ENCODE data around the gene NFKBIB. TPM values are rescaled to one million over a fixed set of nuclear protein-coding genes. Genes with fewer than 3 reads are reported as not detected.
"Not testable (repeated sequence)": the region's sequence is repeated elsewhere in the genome, so short reads cannot be mapped to it uniquely, and the experiment has no call there.

Gene NFKBIB
- total RNA-seq, 1 experiment from 2014 or later = 43.7 TPM

DNA sequence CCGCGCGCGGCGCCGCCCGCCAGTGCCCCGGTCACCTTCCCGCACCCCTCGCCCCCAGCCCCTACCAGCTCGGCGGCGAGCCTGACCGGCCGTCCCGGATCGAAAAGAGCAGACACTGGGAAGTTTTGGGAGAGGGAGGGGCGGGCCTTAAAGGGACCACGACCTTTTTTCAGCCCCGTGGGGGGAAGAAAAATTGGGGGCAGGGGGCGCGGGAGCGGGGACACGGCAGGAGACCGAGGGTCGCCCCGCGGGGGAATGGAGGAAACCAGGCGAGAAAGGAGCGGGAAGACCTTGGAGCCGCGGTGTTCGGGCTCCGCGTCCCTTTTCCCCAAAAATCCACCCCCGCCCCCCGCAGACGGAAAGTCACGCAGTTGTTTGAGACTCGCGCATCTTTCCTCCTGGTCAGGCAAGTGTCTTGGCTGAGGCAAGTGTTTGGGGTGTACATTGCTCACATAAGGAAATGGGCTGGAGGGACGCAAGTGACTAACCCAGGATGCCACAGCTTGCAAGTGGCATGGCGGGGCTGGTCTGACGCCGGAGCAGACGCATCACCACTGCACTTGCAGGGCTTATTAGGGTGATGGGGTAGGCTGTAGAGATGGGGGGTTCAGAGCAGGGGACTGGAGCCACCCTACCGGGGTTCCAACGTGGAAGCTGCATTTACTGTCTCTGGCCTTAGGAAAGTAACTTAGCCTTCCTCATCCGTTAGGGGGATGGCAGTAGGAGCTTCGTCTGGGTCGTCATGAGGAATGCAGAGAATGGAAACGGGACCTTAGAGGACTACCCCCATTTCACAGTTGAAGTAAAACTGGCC is 47.3 kb upstream of the NFKBIB start:
- Histone ChIP-seq H2AFZ (ENCODE audit: low read length) (peak overlapping the region; percentile 91), H3K79me2 (ENCODE audit: low read length) (peaks cover 26% of the 10 kb centered on the region), H3K9me3 (ENCODE audit: low read length) (no peaks in the 10 kb centered on the region), H3K4me1 (ENCODE audit: insufficient read depth, low read length) (peaks cover 23% of the 10 kb centered on the region), H3K27ac (ENCODE audit: low read length) (peak overlapping the region; percentile 78), H3K4me3 (ENCODE audit: low read length) (peak overlapping the region; percentile 83), H3K27me3 (ENCODE audit: low read length) (no peaks in the 10 kb centered on the region), H4K20me1 (ENCODE audit: low read length) (peaks cover 15% of the 10 kb centered on the region; the same call in 1 of the 2 replicates), H3K9ac (ENCODE audit: low read length) (peak overlapping the region; percentile 88), H3F3A (ENCODE audit: low read length, unreplicated experiment) (no peaks in the 10 kb centered on the region), H3K4me2 (ENCODE audit: low read length) (peak overlapping the region; percentile 97), H3K9me2 (replicated peaks; ENCODE audit: low read length) (no peaks in the 10 kb centered on the region), H3K36me3 (ENCODE audit: low read depth, low read length) (peaks cover 7% of the 10 kb centered on the region)
- intact Hi-C loops (cut with micrococcal nuclease) = loop anchor here (5.0 kb wide), 1 partner anchor 45 kb away; the partner anchor contains the start of genes NFKBIB and SIRT2
- DNase-seq (peak; percentile 57), ATAC-seq (peak; percentile 1; the same call in 1 of the 2 replicates)
- ChIA-PET CTCF (no interaction called here), POLR2A (ENCODE audit: unreplicated experiment) (no interaction called here)
- TSS peak; percentile 45 for BruUV-seq (replicated peaks)
- no peak for TF ChIP-seq EZH2 (IDR thresholded peaks at IDR 0.05; ENCODE audit: low read length, unreplicated experiment)
- TF ChIP-seq, protein P1, sequence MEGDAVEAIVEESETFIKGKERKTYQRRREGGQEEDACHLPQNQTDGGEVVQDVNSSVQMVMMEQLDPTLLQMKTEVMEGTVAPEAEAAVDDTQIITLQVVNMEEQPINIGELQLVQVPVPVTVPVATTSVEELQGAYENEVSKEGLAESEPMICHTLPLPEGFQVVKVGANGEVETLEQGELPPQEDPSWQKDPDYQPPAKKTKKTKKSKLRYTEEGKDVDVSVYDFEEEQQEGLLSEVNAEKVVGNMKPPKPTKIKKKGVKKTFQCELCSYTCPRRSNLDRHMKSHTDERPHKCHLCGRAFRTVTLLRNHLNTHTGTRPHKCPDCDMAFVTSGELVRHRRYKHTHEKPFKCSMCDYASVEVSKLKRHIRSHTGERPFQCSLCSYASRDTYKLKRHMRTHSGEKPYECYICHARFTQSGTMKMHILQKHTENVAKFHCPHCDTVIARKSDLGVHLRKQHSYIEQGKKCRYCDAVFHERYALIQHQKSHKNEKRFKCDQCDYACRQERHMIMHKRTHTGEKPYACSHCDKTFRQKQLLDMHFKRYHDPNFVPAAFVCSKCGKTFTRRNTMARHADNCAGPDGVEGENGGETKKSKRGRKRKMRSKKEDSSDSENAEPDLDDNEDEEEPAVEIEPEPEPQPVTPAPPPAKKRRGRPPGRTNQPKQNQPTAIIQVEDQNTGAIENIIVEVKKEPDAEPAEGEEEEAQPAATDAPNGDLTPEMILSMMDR (conservative IDR thresholded peaks at IDR 0.05; ENCODE audit: low read depth, low read length) = no peak
- TF ChIP-seq EZH2phosphoT487 (IDR thresholded peaks at IDR 0.05; ENCODE audit: borderline replicate concordance, low read length) = no peak

DNA sequence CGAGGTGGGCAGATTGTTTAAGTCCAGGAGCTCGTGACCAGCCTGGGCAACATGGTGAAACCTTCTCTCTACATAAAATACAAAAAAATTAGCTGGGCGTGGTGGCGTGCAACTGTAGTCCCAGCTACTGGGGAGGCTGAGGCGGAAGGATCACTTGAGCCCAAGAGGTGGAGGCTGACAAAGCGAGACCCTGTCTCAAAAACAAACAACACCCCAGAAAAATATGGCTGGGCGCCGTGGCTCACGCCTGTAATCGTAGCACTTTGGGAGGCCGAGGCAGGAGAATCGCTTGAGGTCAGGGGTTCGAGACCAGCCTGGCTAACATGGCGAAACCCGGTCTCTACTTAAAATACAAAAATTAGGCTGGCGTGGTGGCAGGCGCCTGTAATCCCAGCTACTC is 46.6 kb upstream of the NFKBIB start:
- TF ChIP-seq EZH2phosphoT487 (IDR thresholded peaks at IDR 0.05; ENCODE audit: borderline replicate concordance, low read length) (no peak), EZH2 (IDR thresholded peaks at IDR 0.05; ENCODE audit: low read length, unreplicated experiment) (no peak)
- TF ChIP-seq, protein P1 (conservative IDR thresholded peaks at IDR 0.05; ENCODE audit: low read depth, low read length) = no peak
- H3F3A ChIP-seq (ENCODE audit: low read length, unreplicated experiment) = no peaks in the 10 kb centered on the region
- peaks cover 18% of the 10 kb centered on the region for H3K4me1 ChIP-seq (ENCODE audit: insufficient read depth, low read length)
- peaks cover 3% of the 10 kb centered on the region; the same call in 1 of the 2 replicates for H3K36me3 ChIP-seq (ENCODE audit: low read depth, low read length)
- POLR2A ChIA-PET (ENCODE audit: unreplicated experiment) = no interaction called here
- ATAC-seq (no peak), DNase-seq (no peak)
- H4K20me1 ChIP-seq (ENCODE audit: low read length) = 0 out of 2 replicates have a peak, but pooled peaks cover 7% of the 10 kb centered on the region
- H3K9me3 ChIP-seq (ENCODE audit: low read length) = no peaks in the 10 kb centered on the region
- H3K27ac ChIP-seq (ENCODE audit: low read length) = no peak overlapping the region
- intact Hi-C loops (cut with micrococcal nuclease) = loop anchor here (5.0 kb wide), 1 partner anchor 44 kb away; the partner anchor contains the start of genes NFKBIB and SIRT2
- no peaks in the 10 kb centered on the region for H3K27me3 ChIP-seq (ENCODE audit: low read length)
- H3K9me2 ChIP-seq (replicated peaks; ENCODE audit: low read length) = no peaks in the 10 kb centered on the region
- H3K9ac ChIP-seq (ENCODE audit: low read length) = peak overlapping the region; percentile 88; the same call in 1 of the 2 replicates
- H3K79me2 ChIP-seq (ENCODE audit: low read length) = peaks cover 19% of the 10 kb centered on the region
- BruUV-seq (replicated peaks) = no TSS peak
- peak overlapping the region; percentile 91 for H2AFZ ChIP-seq (ENCODE audit: low read length)
- peak overlapping the region; percentile 97 for H3K4me2 ChIP-seq (ENCODE audit: low read length)
- peak overlapping the region; percentile 83 for H3K4me3 ChIP-seq (ENCODE audit: low read length)
- CTCF ChIA-PET = interaction anchor here (0.6 kb wide), 1 partner anchor 10 kb away, joined by 6 read pairs; no protein-coding TSS in a partner anchor

- H3K4me2 ChIP-seq (ENCODE audit: low read length); ATAC-seq; H3K27ac ChIP-seq (ENCODE audit: low read length); DNase-seq; H2AFZ ChIP-seq (ENCODE audit: low read length); POLR2A ChIA-PET (ENCODE audit: unreplicated experiment); H3F3A ChIP-seq (ENCODE audit: low read length, unreplicated experiment); CTCF ChIA-PET; H3K36me3 ChIP-seq (ENCODE audit: low read depth, low read length); H4K20me1 ChIP-seq (ENCODE audit: low read length); H3K9me3 ChIP-seq (ENCODE audit: low read length); BruUV-seq (replicated peaks); H3K9ac ChIP-seq (ENCODE audit: low read length); H3K9me2 ChIP-seq (replicated peaks; ENCODE audit: low read length); H3K4me3 ChIP-seq (ENCODE audit: low read length); H3K27me3 ChIP-seq (ENCODE audit: low read length); H3K79me2 ChIP-seq (ENCODE audit: low read length): not testable (repeated sequence)
- peaks cover 12% of the 10 kb centered on the region for H3K4me1 ChIP-seq (ENCODE audit: insufficient read depth, low read length)
- intact Hi-C loops (cut with micrococcal nuclease) = loop anchor here (5.0 kb wide), 1 partner anchor 42 kb away; the partner anchor contains the start of genes NFKBIB and SIRT2
Observed at GRCh38 chr19:38854961-38855360, 44.8 kb upstream of the NFKBIB start.

GRCh38 chr19:38855751-38856150 is 44.0 kb upstream of the NFKBIB start:
- H3K4me1 ChIP-seq (ENCODE audit: insufficient read depth, low read length); BruUV-seq (replicated peaks); CTCF ChIA-PET; DNase-seq; H3K36me3 ChIP-seq (ENCODE audit: low read depth, low read length); H2AFZ ChIP-seq (ENCODE audit: low read length); H3K4me3 ChIP-seq (ENCODE audit: low read length); POLR2A ChIA-PET (ENCODE audit: unreplicated experiment); H3K79me2 ChIP-seq (ENCODE audit: low read length); ATAC-seq; H3K27me3 ChIP-seq (ENCODE audit: low read length); H4K20me1 ChIP-seq (ENCODE audit: low read length); H3F3A ChIP-seq (ENCODE audit: low read length, unreplicated experiment); H3K9me3 ChIP-seq (ENCODE audit: low read length); H3K27ac ChIP-seq (ENCODE audit: low read length); H3K4me2 ChIP-seq (ENCODE audit: low read length); intact Hi-C loops (cut with micrococcal nuclease); H3K9me2 ChIP-seq (replicated peaks; ENCODE audit: low read length); H3K9ac ChIP-seq (ENCODE audit: low read length): not testable (repeated sequence)

Data from PC-3 (cell line).